Tibial nerve (tissue), 4 donors: ENCODE results near the gene PDHB.

Source experiments
- EP300 ChIP-seq, 2 donors: sonication (generic); formaldehyde crosslinking; IDR thresholded peaks; one replicate each; pipeline ENCODE4 v1.6.1; 2017; ENCODE audit warnings: antibody characterized with exemption in 2 of 2, mild to moderate bottlenecking in 1 of 2
- POLR2A ChIP-seq, 2 donors: fragments of 450-650 bp; IDR thresholded peaks; one replicate each; pipeline ENCODE4 v1.6.1; 2017; ENCODE audit warnings: antibody characterized with exemption in 2 of 2, mild to moderate bottlenecking in 2 of 2, moderate library complexity in 2 of 2
- TF ChIP-seq, protein P1 (sequence below), 5 experiments: fragments of 200-600 bp in 3 of 5; fragments of 450-650 bp in 2 of 5; sonication (generic) in 3 of 5; IDR thresholded peaks; one replicate each; pipeline ENCODE4 v1.5.1; 2016 to 2019; ENCODE audit warnings: antibody characterized with exemption in 5 of 5, mild to moderate bottlenecking in 3 of 5, moderate library complexity in 2 of 5

DNA sequence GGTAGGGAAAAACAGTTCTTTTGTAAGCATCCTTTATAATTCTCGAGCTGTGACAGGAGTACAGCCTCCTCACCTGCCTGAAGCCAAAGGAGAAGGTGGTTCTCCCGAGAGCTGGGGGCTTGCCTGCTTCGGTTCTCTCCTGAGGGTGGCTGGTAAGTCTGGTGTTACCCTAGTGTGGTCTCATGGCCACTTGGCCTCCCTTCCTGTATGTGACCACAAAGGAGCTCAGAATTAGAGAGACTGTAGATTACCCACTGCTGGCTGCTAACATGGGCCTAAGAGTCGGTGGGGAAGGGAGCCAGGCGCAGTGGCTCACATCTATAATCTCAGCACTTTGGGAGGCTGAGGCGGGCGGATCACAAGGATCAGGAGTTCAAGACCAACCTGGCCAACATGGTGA is 12.6 kb downstream of the PDHB start:
- TF ChIP-seq, protein P1, sequence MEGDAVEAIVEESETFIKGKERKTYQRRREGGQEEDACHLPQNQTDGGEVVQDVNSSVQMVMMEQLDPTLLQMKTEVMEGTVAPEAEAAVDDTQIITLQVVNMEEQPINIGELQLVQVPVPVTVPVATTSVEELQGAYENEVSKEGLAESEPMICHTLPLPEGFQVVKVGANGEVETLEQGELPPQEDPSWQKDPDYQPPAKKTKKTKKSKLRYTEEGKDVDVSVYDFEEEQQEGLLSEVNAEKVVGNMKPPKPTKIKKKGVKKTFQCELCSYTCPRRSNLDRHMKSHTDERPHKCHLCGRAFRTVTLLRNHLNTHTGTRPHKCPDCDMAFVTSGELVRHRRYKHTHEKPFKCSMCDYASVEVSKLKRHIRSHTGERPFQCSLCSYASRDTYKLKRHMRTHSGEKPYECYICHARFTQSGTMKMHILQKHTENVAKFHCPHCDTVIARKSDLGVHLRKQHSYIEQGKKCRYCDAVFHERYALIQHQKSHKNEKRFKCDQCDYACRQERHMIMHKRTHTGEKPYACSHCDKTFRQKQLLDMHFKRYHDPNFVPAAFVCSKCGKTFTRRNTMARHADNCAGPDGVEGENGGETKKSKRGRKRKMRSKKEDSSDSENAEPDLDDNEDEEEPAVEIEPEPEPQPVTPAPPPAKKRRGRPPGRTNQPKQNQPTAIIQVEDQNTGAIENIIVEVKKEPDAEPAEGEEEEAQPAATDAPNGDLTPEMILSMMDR (IDR thresholded peaks at IDR 0.05) = no peak
- TF ChIP-seq POLR2A (IDR thresholded peaks at IDR 0.05) (no peak), EP300 (IDR thresholded peaks at IDR 0.05) (no peak)
